ENCODE measurements around the gene SERPINA4. TPM values are rescaled to one million over a fixed set of nuclear protein-coding genes. Genes with fewer than 3 reads are reported as not detected.

The SERPINA4 gene
- polyA plus RNA-seq, 1 donor from 2014 or later: not detected

- Histone ChIP-seq H3K9me3 (ENCODE audit: low read length) (no peaks in the 10 kb centered on the region), H3K36me3 (ENCODE audit: insufficient read depth, low read length) (no peaks in the 10 kb centered on the region), H3K4me3 (ENCODE audit: low read length) (peak overlapping the region; percentile 20), H3K4me2 (ENCODE audit: low read length) (no peak overlapping the region), H3K27ac (ENCODE audit: low read length) (no peak overlapping the region), H3K79me2 (replicated peaks; ENCODE audit: insufficient read depth, low read length) (no peaks in the 10 kb centered on the region), H4K20me1 (ENCODE audit: insufficient read depth) (no peaks in the 10 kb centered on the region), H3K9me2 (ENCODE audit: insufficient read depth, low read length) (no peaks in the 10 kb centered on the region), H2AFZ (ENCODE audit: low read depth, low read length) (no peak overlapping the region), H3K27me3 (ENCODE audit: insufficient read depth, low read depth, low read length) (no peaks in the 10 kb centered on the region), H3K9ac (ENCODE audit: low read length) (no peak overlapping the region), H3F3A (ENCODE audit: insufficient read depth, low read length, poor library complexity, severe bottlenecking) (no peaks in the 10 kb centered on the region)
- TF ChIP-seq EP300 (conservative IDR thresholded peaks at IDR 0.05; ENCODE audit: poor library complexity, severe bottlenecking) (no peak), CTCF (IDR thresholded peaks at IDR 0.05; ENCODE audit: poor library complexity, severe bottlenecking) (no peak), RAD21 (conservative IDR thresholded peaks at IDR 0.05) (no peak), TAF1 (IDR thresholded peaks at IDR 0.05; ENCODE audit: low read depth) (no peak), EZH2 (IDR thresholded peaks at IDR 0.05; ENCODE audit: borderline replicate concordance, insufficient read depth, low read length, poor library complexity, severe bottlenecking) (no peak), MXI1 (conservative IDR thresholded peaks at IDR 0.05; ENCODE audit: poor library complexity, severe bottlenecking) (no peak), SMC3 (conservative IDR thresholded peaks at IDR 0.05; ENCODE audit: poor library complexity) (no peak)
These were observed 16.0 kb upstream of the SERPINA4 start for GRCh38 chr14:94545131-94545841.

- no peaks in the 10 kb centered on the region for H3K79me2 ChIP-seq (replicated peaks; ENCODE audit: insufficient read depth, low read length)
- H2AFZ ChIP-seq (ENCODE audit: low read depth, low read length): no peak overlapping the region
- no peaks in the 10 kb centered on the region for H3K9me2 ChIP-seq (ENCODE audit: insufficient read depth, low read length)
- no peaks in the 10 kb centered on the region for H3K27me3 ChIP-seq (ENCODE audit: insufficient read depth, low read depth, low read length)
- H3K4me3 ChIP-seq (ENCODE audit: low read length): no peak overlapping the region
- H3K4me2 ChIP-seq (ENCODE audit: low read length): no peak overlapping the region
- H3K27ac ChIP-seq (ENCODE audit: low read length): no peak overlapping the region
- no peaks in the 10 kb centered on the region for H3K9me3 ChIP-seq (ENCODE audit: low read length)
- TF ChIP-seq SMC3 (conservative IDR thresholded peaks at IDR 0.05; ENCODE audit: poor library complexity): no peak
- TF ChIP-seq EZH2 (IDR thresholded peaks at IDR 0.05; ENCODE audit: borderline replicate concordance, insufficient read depth, low read length, poor library complexity, severe bottlenecking): no peak
- no peak for TF ChIP-seq CTCF (IDR thresholded peaks at IDR 0.05; ENCODE audit: poor library complexity, severe bottlenecking)
- TF ChIP-seq RAD21 (conservative IDR thresholded peaks at IDR 0.05): no peak
- no peak for TF ChIP-seq POLR2AphosphoS5 (IDR thresholded peaks at IDR 0.05)
- no peak for TF ChIP-seq MXI1 (conservative IDR thresholded peaks at IDR 0.05; ENCODE audit: poor library complexity, severe bottlenecking)
- TF ChIP-seq REST (IDR thresholded peaks at IDR 0.05; ENCODE audit: borderline replicate concordance): no peak
- TF ChIP-seq EP300 (conservative IDR thresholded peaks at IDR 0.05; ENCODE audit: poor library complexity, severe bottlenecking): no peak
- no peak for TF ChIP-seq TAF1 (IDR thresholded peaks at IDR 0.05; ENCODE audit: low read depth)
- H4K20me1 ChIP-seq (ENCODE audit: insufficient read depth): no peaks in the 10 kb centered on the region
- no peaks in the 10 kb centered on the region for H3K36me3 ChIP-seq (ENCODE audit: insufficient read depth, low read length)
- no peaks in the 10 kb centered on the region for H3F3A ChIP-seq (ENCODE audit: insufficient read depth, low read length, poor library complexity, severe bottlenecking)
- no peak overlapping the region for H3K9ac ChIP-seq (ENCODE audit: low read length)
These were observed 14.0 kb upstream of the SERPINA4 start for GRCh38 chr14:94547151-94547680.
